ENCODE measurements around the gene TTI1. TPM values are rescaled to one million over a fixed set of nuclear protein-coding genes. Genes with fewer than 3 reads are reported as not detected.

Gene TTI1
- 36.4 TPM for total RNA-seq

DNA sequence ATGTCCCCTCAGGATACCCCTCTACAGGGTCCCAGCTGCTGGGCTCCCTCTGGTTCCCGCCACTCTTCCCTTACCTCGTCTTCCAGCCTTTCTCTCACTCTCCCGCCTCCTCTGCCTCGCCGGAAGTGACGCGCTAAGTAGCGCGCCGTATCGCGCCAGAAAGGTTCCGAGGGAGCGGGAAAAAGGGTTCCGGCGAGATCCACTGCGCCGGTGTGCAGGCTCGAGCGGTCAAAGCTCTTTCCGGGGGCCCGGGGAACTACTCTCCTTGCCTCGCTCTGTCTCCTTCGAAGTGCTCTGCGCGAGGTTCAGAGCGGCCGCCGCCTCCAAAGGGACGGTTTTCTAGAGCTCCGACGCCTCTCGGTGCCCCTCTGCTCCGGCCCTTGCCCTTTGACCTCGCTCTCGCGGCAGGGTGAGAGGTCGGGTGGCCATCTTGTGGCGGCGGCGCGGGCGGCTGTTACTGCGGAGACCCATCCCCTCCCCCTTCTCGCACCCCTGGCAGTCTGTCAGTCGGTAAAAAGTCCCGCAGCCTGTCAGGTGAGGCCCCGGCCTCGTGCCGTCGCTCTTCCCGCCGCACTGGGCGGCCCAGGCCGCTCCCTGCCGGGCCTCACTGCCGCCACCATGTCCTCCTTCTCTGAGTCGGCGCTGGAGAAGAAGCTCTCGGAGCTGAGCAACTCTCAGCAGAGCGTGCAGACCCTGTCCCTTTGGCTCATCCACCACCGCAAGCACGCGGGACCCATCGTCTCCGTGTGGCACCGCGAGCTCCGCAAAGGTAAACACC is at the start of gene TTI1, which contains the start of gene RPRD1B:
Gene TTI1 (minus strand): TSS at position 127 of the 778 bp plus-strand sequence. CDS start 19,640 bp downstream, outside the sequence.
Gene RPRD1B (plus strand): TSS at position 417 of the 778 bp plus-strand sequence. CDS start 202 bp downstream, at position 619.

Other genes starting within 250 kb of the TTI1 start
- 25.0 TPM for gene VSTM2L, start 130.3 kb downstream of the TTI1 start, total RNA-seq
- gene RPRD1B, start 290 bp upstream of the TTI1 start, total RNA-seq, result 46.8 TPM
- 151 TPM for gene TGM2, start 131.8 kb upstream of the TTI1 start, total RNA-seq
- 24.9 TPM for gene KIAA1755, start 227.3 kb upstream of the TTI1 start, total RNA-seq

Measured in camera-type eye (tissue), 1 donor.